Activated CD4-positive, alpha-beta T cell treated with anti-CD3 and anti-CD28 coated beads, Interleukin-2, amount 10 ng/mL, durations not matched to agents 7 days and 5 days (primary cell): ENCODE results near the gene SEMA3A. TPM values are rescaled to one million over a fixed set of nuclear protein-coding genes. Genes with fewer than 3 reads are reported as not detected.
"Not testable (repeated sequence)": the region's sequence is repeated elsewhere in the genome, so short reads cannot be mapped to it uniquely, and the experiment has no call there.

Source experiments
- CTCF ChIA-PET: fragments of 350-600 bp; sonication (Branson Sonifier 250); formaldehyde crosslinking; loops from one replicate; lab custom pipeline; 2021; ENCODE audit warnings: antibody characterized with exemption; lab: Charles Lee
- POLR2A ChIA-PET: fragments of 350-600 bp; sonication (Branson Sonifier 250); formaldehyde crosslinking; loops from one replicate; lab custom pipeline; 2021; ENCODE audit warnings: antibody characterized with exemption; lab: Charles Lee
- DNase-seq: peaks from one replicate; pipeline ENCODE4 v3.0.0-alpha.2; 2020
- H3K27ac Mint-ChIP-seq: one replicate; pipeline ENCODE4 v1.8.0; 2021; ENCODE audit warnings: mild to moderate bottlenecking, moderate library complexity, mixed read lengths
- H3K27me3 Mint-ChIP-seq: one replicate; pipeline ENCODE4 v1.8.0; 2021; ENCODE audit warnings: mixed read lengths
- H3K36me3 Mint-ChIP-seq: one replicate; pipeline ENCODE4 v1.8.0; 2021; ENCODE audit warnings: low read depth, mixed read lengths
- H3K4me1 Mint-ChIP-seq: one replicate; pipeline ENCODE4 v1.8.0; 2021; ENCODE audit warnings: mixed read lengths
- H3K4me3 Mint-ChIP-seq: one replicate; pipeline ENCODE4 v1.8.0; 2021; ENCODE audit warnings: mild to moderate bottlenecking, moderate library complexity, mixed read lengths
- H3K9me3 Mint-ChIP-seq: one replicate; pipeline ENCODE4 v1.8.0; 2021; ENCODE audit warnings: mixed read lengths
- total RNA-seq, 2 experiments: library from RNA; stranded (reverse); gene quantifications; one replicate each; pipeline ENCODE4 v1.2.3, GENCODE V29; 2021

SEMA3A gene
- total RNA-seq, 2 experiments from 2014 or later: 1.3 to 1.4 TPM

DNA sequence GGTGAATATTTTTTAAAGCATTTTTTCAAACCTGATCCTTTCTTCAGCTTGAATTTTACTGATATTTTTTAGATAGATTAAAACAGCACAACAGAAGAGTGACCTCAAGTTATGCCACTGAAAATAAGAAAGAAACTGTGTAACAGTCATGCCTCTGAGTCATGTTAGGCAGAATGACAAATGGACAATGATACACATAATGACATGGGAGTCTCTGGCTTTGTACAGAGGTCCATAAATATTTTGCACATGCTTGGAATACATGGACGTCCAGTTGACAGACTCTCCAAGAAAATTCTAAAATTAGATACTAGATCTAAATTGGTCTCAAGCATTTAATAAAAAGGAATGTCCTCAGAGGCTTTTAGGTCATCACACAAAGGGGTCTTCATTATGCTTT is 21.9 kb upstream of the SEMA3A start:
- H3K36me3 Mint-ChIP-seq: no peaks in the 10 kb centered on the region
- ChIA-PET POLR2A (no interaction called here), CTCF (no interaction called here)
- no peak overlapping the region for H3K4me3 Mint-ChIP-seq
- H3K27ac Mint-ChIP-seq: no peak overlapping the region
- H3K27me3 Mint-ChIP-seq: no peaks in the 10 kb centered on the region
- no peaks in the 10 kb centered on the region for H3K4me1 Mint-ChIP-seq
- H3K9me3 Mint-ChIP-seq: peaks cover 4% of the 10 kb centered on the region
- DNase-seq: no peak

DNA sequence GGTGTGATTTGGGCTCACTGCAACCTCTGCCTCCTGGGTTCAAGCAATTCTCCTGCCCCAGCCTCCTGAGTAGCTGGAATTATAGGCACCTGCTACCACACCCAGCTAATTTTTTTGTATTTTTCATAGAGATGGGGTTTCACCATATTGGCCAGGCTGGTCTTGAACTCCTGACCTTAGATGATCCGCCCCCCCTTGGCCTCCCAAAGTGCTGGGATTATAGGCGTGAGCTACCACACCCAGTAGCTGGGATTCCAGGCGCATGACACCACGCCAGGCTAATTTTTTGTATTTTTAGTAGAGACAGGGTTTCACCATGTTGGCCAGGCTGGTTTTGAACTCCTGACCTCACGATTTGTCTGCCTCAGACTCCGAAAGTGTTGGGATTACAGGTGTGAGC is 20.2 kb upstream of the SEMA3A start:
- H3K9me3 Mint-ChIP-seq, H3K27me3 Mint-ChIP-seq, POLR2A ChIA-PET, CTCF ChIA-PET, H3K36me3 Mint-ChIP-seq, H3K27ac Mint-ChIP-seq, H3K4me3 Mint-ChIP-seq, H3K4me1 Mint-ChIP-seq, DNase-seq: not testable (repeated sequence)

DNA sequence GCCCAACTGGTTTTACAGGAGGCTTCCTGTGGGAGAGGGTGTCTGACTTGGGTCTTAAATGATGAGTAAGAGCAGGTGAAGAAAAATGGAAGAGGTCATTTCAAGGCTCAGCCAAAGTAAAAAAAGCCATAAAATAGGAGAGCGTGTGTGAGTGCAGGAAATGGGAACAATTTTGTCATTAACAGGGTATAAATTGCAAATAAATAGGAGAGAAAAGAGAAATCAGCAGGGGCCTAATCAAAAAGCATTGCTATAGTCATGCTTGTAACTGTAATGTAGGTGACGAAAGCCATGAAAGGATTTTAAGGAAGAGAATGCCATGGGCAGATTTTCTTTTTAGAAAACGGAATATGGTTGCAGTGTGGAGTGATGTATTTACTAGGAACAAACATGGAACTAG is 15.7 kb upstream of the SEMA3A start:
- no peak for DNase-seq
- ChIA-PET POLR2A (no interaction called here), CTCF (no interaction called here)
- Mint-ChIP-seq H3K4me3 (no peak overlapping the region), H3K27ac (no peak overlapping the region), H3K36me3 (no peaks in the 10 kb centered on the region), H3K9me3 (peaks cover under 1% of the 10 kb centered on the region), H3K4me1 (no peaks in the 10 kb centered on the region), H3K27me3 (no peaks in the 10 kb centered on the region)

DNA sequence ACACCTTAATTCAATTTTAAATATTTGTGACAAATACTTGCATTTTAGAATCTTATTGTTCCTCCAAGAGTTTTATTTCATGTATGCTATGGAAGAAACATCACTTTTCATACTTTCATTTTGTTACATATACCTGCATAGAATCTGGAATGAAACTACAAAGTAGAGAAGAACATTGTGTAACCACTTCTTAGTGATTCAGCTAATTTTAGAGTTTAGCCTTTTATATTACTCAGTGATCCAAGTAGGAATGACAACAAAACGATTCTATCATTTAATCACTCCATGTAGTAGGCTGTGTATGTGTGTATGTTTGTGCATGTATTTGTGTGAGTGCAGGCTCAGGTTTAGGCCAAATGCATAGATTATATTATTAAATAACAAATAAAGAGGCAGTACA is 14.4 kb upstream of the SEMA3A start:
- DNase-seq: no peak
- H3K4me3 Mint-ChIP-seq: no peak overlapping the region
- H3K27ac Mint-ChIP-seq: no peak overlapping the region
- ChIA-PET POLR2A (no interaction called here), CTCF (no interaction called here)
- no peaks in the 10 kb centered on the region for H3K4me1 Mint-ChIP-seq
- H3K36me3 Mint-ChIP-seq: no peaks in the 10 kb centered on the region
- no peaks in the 10 kb centered on the region for H3K27me3 Mint-ChIP-seq
- H3K9me3 Mint-ChIP-seq: no peaks in the 10 kb centered on the region

DNA sequence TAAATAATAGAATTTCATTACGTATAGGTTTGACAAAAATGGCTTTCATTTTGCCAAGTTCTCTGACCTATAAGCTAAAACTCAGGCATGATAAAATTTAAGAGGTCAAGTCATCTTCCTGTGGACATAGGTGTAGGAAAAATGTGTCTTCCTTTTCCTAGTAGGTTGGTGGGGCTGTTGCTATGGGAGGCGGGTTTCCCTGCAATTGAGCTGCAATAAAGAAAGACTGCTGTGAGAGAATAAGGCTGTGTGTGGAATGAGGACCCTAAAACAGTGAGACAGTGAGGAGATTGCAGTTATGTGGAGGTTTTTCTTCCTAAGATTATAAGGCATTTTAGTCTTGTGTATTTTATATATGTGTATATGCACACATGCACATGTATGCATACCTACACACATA is 13.0 kb upstream of the SEMA3A start:
- ChIA-PET POLR2A (no interaction called here), CTCF (interaction anchor here (0.6 kb wide), 1 partner anchor 291 kb away, joined by 3 read pairs; no protein-coding TSS in a partner anchor)
- no peaks in the 10 kb centered on the region for H3K9me3 Mint-ChIP-seq
- no peak for DNase-seq
- no peak overlapping the region for H3K4me3 Mint-ChIP-seq
- H3K36me3 Mint-ChIP-seq: no peaks in the 10 kb centered on the region
- H3K4me1 Mint-ChIP-seq: no peaks in the 10 kb centered on the region
- no peaks in the 10 kb centered on the region for H3K27me3 Mint-ChIP-seq
- H3K27ac Mint-ChIP-seq: no peak overlapping the region

DNA sequence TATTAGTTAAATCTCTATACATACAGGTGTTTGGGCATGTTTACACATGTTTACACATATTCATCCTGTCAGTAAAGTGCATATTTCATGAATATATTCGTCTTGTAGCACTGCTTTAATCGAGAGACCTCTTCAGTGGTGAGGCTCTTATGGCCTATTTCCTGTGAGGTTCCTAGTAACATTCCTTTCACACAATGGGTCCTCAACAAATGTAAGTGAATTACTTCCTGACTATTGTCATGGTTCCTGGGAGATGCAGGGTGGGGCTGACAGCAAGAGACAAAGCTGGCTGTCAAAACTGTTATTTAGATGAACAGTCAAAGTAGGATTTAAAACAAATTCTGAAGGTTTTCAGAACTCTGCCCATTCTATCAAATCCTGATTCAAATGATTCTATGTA is 12.4 kb upstream of the SEMA3A start:
- no peak overlapping the region for H3K27ac Mint-ChIP-seq

DNA sequence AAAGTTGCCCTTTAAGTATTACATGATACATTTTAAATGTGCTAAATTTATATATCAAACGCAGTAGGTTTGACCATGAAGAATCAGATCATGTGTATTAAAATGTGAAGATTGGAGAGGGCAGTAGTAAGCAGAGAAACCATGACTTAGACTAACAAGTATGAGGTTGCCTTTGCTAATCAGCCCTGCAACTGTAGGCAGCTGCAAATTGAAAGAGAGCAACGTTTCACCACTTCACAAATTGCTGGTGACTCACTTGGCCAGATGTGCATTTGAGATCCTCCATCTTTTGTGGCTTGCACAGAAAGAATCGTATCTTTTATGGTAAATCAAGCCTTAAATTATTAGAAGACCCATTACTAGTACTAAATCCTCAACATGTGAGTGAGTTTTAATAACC is 10.1 kb upstream of the SEMA3A start:
- no peak for DNase-seq
- Mint-ChIP-seq H3K4me1 (no peaks in the 10 kb centered on the region), H3K36me3 (no peaks in the 10 kb centered on the region), H3K9me3 (no peaks in the 10 kb centered on the region), H3K4me3 (no peak overlapping the region), H3K27ac (no peak overlapping the region), H3K27me3 (peaks cover 1% of the 10 kb centered on the region)
- ChIA-PET POLR2A (no interaction called here), CTCF (no interaction called here)

More for the DNA sequence above, 12.4 kb upstream of the SEMA3A start:
- no peak overlapping the region for H3K4me3 Mint-ChIP-seq
- DNase-seq: no peak
- H3K36me3 Mint-ChIP-seq: no peaks in the 10 kb centered on the region
- no peaks in the 10 kb centered on the region for H3K27me3 Mint-ChIP-seq
- POLR2A ChIA-PET: no interaction called here
- no peaks in the 10 kb centered on the region for H3K4me1 Mint-ChIP-seq
- CTCF ChIA-PET: no interaction called here
- no peaks in the 10 kb centered on the region for H3K9me3 Mint-ChIP-seq

DNA sequence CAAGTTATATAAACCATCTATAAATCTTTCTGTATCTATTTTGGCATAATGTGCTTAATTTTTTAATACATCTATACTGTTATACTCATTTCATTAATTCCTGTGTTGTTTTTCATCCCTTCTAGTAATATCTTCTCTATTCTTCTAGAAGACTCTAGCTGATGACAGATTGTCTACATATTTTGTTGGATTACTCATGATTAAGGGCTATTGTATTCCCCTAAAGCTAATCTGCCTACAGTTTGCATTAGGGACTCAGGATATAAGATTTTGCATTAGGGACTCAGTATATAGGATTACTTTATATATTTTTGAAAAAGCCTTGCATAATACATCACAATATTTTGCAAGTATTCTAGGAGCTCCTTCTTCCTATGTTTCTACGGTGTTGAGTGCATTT is 8.3 kb upstream of the SEMA3A start:
- H3K27me3 Mint-ChIP-seq: peaks cover 1% of the 10 kb centered on the region
- DNase-seq: no peak
- no peak overlapping the region for H3K27ac Mint-ChIP-seq
- H3K4me3 Mint-ChIP-seq: no peak overlapping the region
- H3K4me1 Mint-ChIP-seq: peaks cover 4% of the 10 kb centered on the region
- no peaks in the 10 kb centered on the region for H3K9me3 Mint-ChIP-seq
- POLR2A ChIA-PET: no interaction called here
- no peaks in the 10 kb centered on the region for H3K36me3 Mint-ChIP-seq
- CTCF ChIA-PET: no interaction called here

DNA sequence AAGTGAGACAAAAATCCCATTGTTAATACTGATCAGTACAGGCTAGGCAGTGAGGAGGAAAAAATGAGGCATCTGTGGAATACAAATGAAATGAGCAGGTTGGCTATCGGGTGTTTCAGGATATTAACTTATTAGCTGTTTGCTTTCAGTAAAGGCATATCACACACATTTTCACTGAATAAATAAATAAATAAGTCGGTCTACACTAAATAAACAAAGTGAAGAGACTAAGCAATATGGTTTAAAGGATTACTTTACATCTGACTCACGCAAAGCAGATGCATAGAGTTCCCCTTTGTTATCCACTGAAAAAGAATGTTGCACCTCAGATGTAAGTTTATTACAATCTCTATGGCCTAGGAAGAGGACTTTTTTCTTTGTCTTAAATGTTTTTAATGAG is 6.3 kb upstream of the SEMA3A start:
- no peak for DNase-seq
- Mint-ChIP-seq H3K27ac (no peak overlapping the region), H3K36me3 (no peaks in the 10 kb centered on the region), H3K4me3 (no peak overlapping the region), H3K27me3 (peaks cover 4% of the 10 kb centered on the region), H3K9me3 (no peaks in the 10 kb centered on the region), H3K4me1 (peaks cover 7% of the 10 kb centered on the region)
- POLR2A ChIA-PET: no interaction called here
- CTCF ChIA-PET: no interaction called here

DNA sequence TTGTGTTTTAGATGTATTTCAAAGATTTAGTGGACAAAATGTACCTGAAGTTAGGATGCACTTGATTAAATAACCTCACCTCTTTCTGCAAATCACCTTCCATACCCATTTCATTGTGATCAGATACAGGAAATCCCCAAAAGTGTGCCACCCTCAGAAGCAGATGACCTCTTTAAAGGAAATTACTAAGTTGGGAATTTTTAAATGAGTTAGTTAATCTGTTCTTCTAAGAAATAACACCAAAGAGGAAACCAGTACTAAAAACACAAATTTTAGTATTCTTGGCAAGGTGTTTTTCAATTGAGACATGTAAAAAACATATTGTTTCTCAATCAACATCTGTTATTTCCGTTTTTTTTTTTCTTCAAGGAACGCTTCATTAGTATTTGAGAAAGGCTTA is 4.6 kb upstream of the SEMA3A start:
- ChIA-PET CTCF (no interaction called here), POLR2A (no interaction called here)
- Mint-ChIP-seq H3K9me3 (no peaks in the 10 kb centered on the region), H3K27me3 (peaks cover 6% of the 10 kb centered on the region), H3K36me3 (no peaks in the 10 kb centered on the region), H3K4me1 (peaks cover 23% of the 10 kb centered on the region), H3K27ac (no peak overlapping the region), H3K4me3 (no peak overlapping the region)
- DNase-seq: no peak

DNA sequence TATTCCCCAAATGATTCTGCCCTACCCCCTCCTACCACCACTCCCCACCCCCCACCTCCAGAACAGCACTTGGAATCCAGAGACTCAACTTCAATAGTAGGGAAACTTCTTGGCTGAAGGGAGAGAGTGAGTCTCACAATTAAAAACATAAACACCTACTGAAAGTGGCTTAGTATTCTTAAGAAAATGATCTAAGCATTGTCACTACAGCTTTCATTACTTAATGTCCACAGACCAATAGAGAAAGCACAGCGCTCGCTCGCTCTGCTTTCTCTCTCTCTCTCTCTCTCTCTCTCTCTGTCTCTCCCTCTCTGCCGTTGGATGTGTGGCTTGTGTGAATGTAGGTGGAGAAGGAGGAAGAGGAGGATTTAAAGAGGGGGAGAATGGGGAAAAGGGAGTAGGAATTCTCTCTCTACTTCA is 1.5 kb upstream of the SEMA3A start:
- ChIA-PET CTCF (no interaction called here), POLR2A (no interaction called here)
- Mint-ChIP-seq H3K9me3 (no peaks in the 10 kb centered on the region), H3K4me1 (peaks cover 32% of the 10 kb centered on the region), H3K4me3 (peak overlapping the region; percentile 15), H3K36me3 (no peaks in the 10 kb centered on the region), H3K27me3 (peaks cover 8% of the 10 kb centered on the region), H3K27ac (no peak overlapping the region)
- no peak for DNase-seq

DNA sequence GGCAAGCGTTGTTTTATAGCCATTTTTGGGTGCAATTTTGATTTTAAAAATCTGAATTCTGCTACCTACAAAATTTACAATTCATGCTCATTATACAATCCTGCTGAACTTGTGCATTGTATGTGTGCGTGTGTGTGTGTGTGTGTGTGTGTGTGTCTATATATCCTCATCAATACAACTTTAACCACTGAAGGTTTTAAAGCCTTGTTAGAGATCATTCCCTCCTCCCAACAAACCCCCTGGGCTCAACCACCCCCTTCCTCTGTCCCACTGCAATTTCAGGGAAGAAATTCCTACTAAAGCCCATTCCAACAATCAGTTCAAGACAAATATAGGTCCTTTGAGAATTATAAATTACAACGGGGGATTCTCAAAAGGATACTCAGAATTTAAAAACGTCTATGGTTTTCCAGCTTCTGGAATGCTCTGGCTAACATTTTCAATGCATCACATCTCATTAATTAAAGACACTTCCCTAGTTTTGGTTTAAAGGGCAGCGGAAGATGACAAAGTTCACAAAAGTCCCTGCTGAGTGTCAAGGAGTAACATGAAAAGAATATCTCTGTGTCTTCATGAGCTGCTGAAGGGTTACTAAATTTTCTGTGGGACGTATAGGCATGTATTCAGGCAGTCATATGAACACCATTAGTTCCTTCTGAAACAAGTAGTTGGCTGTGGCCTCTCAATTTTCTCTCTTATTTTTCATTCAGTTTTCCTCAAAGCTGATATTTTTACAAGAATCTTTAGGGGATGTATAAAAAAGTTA is 889 bp upstream of the SEMA3A start:
- DNase-seq: no peak
- Mint-ChIP-seq H3K9me3 (no peaks in the 10 kb centered on the region), H3K4me3 (peak overlapping the region; percentile 94), H3K36me3 (no peaks in the 10 kb centered on the region), H3K27ac (peak overlapping the region; percentile 85), H3K4me1 (peaks cover 32% of the 10 kb centered on the region), H3K27me3 (peaks cover 6% of the 10 kb centered on the region)
- CTCF ChIA-PET: no interaction called here
- POLR2A ChIA-PET: no interaction called here

DNA sequence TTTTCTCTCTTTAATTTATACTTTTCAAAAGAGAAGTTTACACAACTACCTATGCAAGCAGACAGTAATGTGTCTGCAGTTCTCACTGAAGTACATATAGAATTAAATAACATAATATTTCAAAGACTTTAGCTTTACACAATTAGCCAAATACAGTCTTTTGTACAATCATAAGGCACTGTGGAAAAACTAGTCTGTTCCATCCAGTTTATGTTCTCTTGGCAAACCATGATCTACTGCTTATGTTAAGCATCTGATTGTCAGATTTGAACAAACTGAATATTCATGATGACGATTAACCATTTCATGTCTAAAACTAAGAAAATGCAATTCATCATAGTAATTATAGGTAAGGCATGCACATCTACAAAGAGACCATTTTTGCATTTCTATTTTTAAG is 842 bp downstream of the SEMA3A start:
- Mint-ChIP-seq H3K27me3 (peaks cover 6% of the 10 kb centered on the region), H3K9me3 (no peaks in the 10 kb centered on the region), H3K4me3 (peak overlapping the region; percentile 94), H3K36me3 (no peaks in the 10 kb centered on the region), H3K27ac (no peak overlapping the region), H3K4me1 (peaks cover 28% of the 10 kb centered on the region)
- no peak for DNase-seq
- ChIA-PET CTCF (no interaction called here), POLR2A (no interaction called here)

DNA sequence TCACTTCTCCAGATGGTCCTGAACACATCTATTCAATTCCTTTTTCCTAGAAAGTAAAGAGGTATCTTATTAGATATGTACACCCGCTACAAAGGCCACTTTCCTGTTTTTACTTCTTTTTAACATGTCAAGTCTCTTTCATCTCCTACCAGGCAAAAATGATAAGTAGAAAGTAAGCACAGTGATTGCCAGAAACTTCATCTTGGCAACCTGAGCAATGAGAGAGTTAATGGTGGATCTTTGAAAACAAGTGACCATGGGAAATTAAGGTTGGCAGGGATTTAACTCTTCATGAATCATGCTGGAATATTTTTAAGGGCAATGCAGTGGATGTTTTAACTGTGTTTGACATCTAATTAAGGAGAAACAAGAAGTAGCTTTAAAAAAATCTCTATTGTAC is 2.7 kb downstream of the SEMA3A start:
- Mint-ChIP-seq H3K36me3 (no peaks in the 10 kb centered on the region), H3K9me3 (no peaks in the 10 kb centered on the region), H3K4me1 (peaks cover 42% of the 10 kb centered on the region), H3K27ac (no peak overlapping the region), H3K4me3 (no peak overlapping the region), H3K27me3 (peaks cover 6% of the 10 kb centered on the region)
- POLR2A ChIA-PET: no interaction called here
- CTCF ChIA-PET: no interaction called here
- no peak for DNase-seq
